Measurements from ENCODE around the gene RPS5.

The RPS5 gene

GRCh38 chr19:58393725-58394033 lies 6.6 kb downstream of the RPS5 start:
- WGBS: 91% methylated on average over 4 of the region's 4 CpGs
- H3K9me3 ChIP-seq (ENCODE audit: insufficient read depth, low read depth, low read length): no peaks in the 10 kb centered on the region
- peaks cover 15% of the 10 kb centered on the region for H3K27me3 ChIP-seq (ENCODE audit: insufficient read depth, low read length)
- peaks cover 60% of the 10 kb centered on the region for H3K36me3 ChIP-seq (ENCODE audit: insufficient read depth, low read length)
- H3K4me3 ChIP-seq (ENCODE audit: low read length): no peak overlapping the region
- no peaks in the 10 kb centered on the region for H3K4me1 ChIP-seq (ENCODE audit: insufficient read depth, low read length)
- no peak overlapping the region for H3K27ac ChIP-seq (ENCODE audit: low read depth, low read length)
- no peak overlapping the region for H3K9ac ChIP-seq (ENCODE audit: low read depth, low read length)

GRCh38 chr19:58394821-58395219 lies 7.8 kb downstream of the RPS5 start:
- H3K9ac ChIP-seq (ENCODE audit: low read depth, low read length): no peak overlapping the region
- peaks cover 51% of the 10 kb centered on the region for H3K36me3 ChIP-seq (ENCODE audit: insufficient read depth, low read length)
- no peaks in the 10 kb centered on the region for H3K4me1 ChIP-seq (ENCODE audit: insufficient read depth, low read length)
- WGBS: 85% methylated on average over 3 of the region's 3 CpGs
- H3K27me3 ChIP-seq (ENCODE audit: insufficient read depth, low read length): peaks cover 15% of the 10 kb centered on the region
- no peak overlapping the region for H3K4me3 ChIP-seq (ENCODE audit: low read length)
- H3K27ac ChIP-seq (ENCODE audit: low read depth, low read length): no peak overlapping the region
- no peaks in the 10 kb centered on the region for H3K9me3 ChIP-seq (ENCODE audit: insufficient read depth, low read depth, low read length)

GRCh38 chr19:58395220-58395978 lies 8.3 kb downstream of the RPS5 start, which contains the start of gene RNF225:
TSS of gene RNF225 (plus strand) at chr19:58395656. CDS start at chr19:58396090, 434 bp downstream.
- no peaks in the 10 kb centered on the region for H3K4me1 ChIP-seq (ENCODE audit: insufficient read depth, low read length)
- H3K36me3 ChIP-seq (ENCODE audit: insufficient read depth, low read length): peaks cover 47% of the 10 kb centered on the region
- H3K9me3 ChIP-seq (ENCODE audit: insufficient read depth, low read depth, low read length): no peaks in the 10 kb centered on the region
- H3K27ac ChIP-seq (ENCODE audit: low read depth, low read length): no peak within 1 kb of the TSS
- H3K27me3 ChIP-seq (ENCODE audit: insufficient read depth, low read length): peaks cover 16% of the 10 kb centered on the region
- 55% methylated on average over 21 of the region's 21 CpGs for WGBS
- H3K4me3 ChIP-seq (ENCODE audit: low read length): peak within 1 kb of the TSS; percentile 47
- peak within 1 kb of the TSS; percentile 51; the same call in 1 of the 2 replicates for H3K9ac ChIP-seq (ENCODE audit: low read depth, low read length)

- Histone ChIP-seq H3K4me1 (ENCODE audit: insufficient read depth, low read length) (no peaks in the 10 kb centered on the region), H3K27me3 (ENCODE audit: insufficient read depth, low read length) (peaks cover 18% of the 10 kb centered on the region), H3K9me3 (ENCODE audit: insufficient read depth, low read depth, low read length) (no peaks in the 10 kb centered on the region), H3K27ac (ENCODE audit: low read depth, low read length) (no peak overlapping the region), H3K9ac (ENCODE audit: low read depth, low read length) (peak overlapping the region; percentile 51; the same call in 1 of the 2 replicates), H3K36me3 (ENCODE audit: insufficient read depth, low read length) (peaks cover 40% of the 10 kb centered on the region), H3K4me3 (ENCODE audit: low read length) (peak overlapping the region; percentile 47)
- 51% methylated on average over 75 of the region's 75 CpGs for WGBS
Observed at GRCh38 chr19:58395979-58396627, 9.0 kb downstream of the RPS5 start.

- no peaks in the 10 kb centered on the region for H3K4me1 ChIP-seq (ENCODE audit: insufficient read depth, low read length)
- peaks cover 18% of the 10 kb centered on the region for H3K27me3 ChIP-seq (ENCODE audit: insufficient read depth, low read length)
- H3K36me3 ChIP-seq (ENCODE audit: insufficient read depth, low read length): peaks cover 32% of the 10 kb centered on the region
- no peaks in the 10 kb centered on the region for H3K9me3 ChIP-seq (ENCODE audit: insufficient read depth, low read depth, low read length)
- H3K9ac ChIP-seq (ENCODE audit: low read depth, low read length): no peak overlapping the region
- H3K4me3 ChIP-seq (ENCODE audit: low read length): peak overlapping the region; percentile 47
- no peak overlapping the region for H3K27ac ChIP-seq (ENCODE audit: low read depth, low read length)
- 84% methylated on average over 58 of the region's 58 CpGs for WGBS
Observed at GRCh38 chr19:58396691-58397532, 9.8 kb downstream of the RPS5 start.

GRCh38 chr19:58397533-58398037 lies 10.5 kb downstream of the RPS5 start:
- Histone ChIP-seq H3K9ac (ENCODE audit: low read depth, low read length) (no peak overlapping the region), H3K27me3 (ENCODE audit: insufficient read depth, low read length) (peaks cover 18% of the 10 kb centered on the region), H3K4me1 (ENCODE audit: insufficient read depth, low read length) (no peaks in the 10 kb centered on the region), H3K9me3 (ENCODE audit: insufficient read depth, low read depth, low read length) (no peaks in the 10 kb centered on the region), H3K4me3 (ENCODE audit: low read length) (no peak overlapping the region), H3K36me3 (ENCODE audit: insufficient read depth, low read length) (peaks cover 25% of the 10 kb centered on the region), H3K27ac (ENCODE audit: low read depth, low read length) (no peak overlapping the region)
- WGBS: 87% methylated on average over 7 of the region's 7 CpGs

GRCh38 chr19:58398087-58398486 lies 11.0 kb downstream of the RPS5 start:
- H3K9ac ChIP-seq (ENCODE audit: low read depth, low read length): no peak overlapping the region
- H3K9me3 ChIP-seq (ENCODE audit: insufficient read depth, low read depth, low read length): no peaks in the 10 kb centered on the region
- H3K27me3 ChIP-seq (ENCODE audit: insufficient read depth, low read length): peaks cover 18% of the 10 kb centered on the region
- no peaks in the 10 kb centered on the region for H3K4me1 ChIP-seq (ENCODE audit: insufficient read depth, low read length)
- H3K36me3 ChIP-seq (ENCODE audit: insufficient read depth, low read length): peaks cover 20% of the 10 kb centered on the region
- 89% methylated on average over 4 of the region's 4 CpGs for WGBS
- no peak overlapping the region for H3K4me3 ChIP-seq (ENCODE audit: low read length)
- H3K27ac ChIP-seq (ENCODE audit: low read depth, low read length): no peak overlapping the region

- H3K36me3 ChIP-seq (ENCODE audit: insufficient read depth, low read length): peaks cover 15% of the 10 kb centered on the region
- no peak overlapping the region for H3K9ac ChIP-seq (ENCODE audit: low read depth, low read length)
- H3K4me1 ChIP-seq (ENCODE audit: insufficient read depth, low read length): no peaks in the 10 kb centered on the region
- peaks cover 18% of the 10 kb centered on the region for H3K27me3 ChIP-seq (ENCODE audit: insufficient read depth, low read length)
- no peak overlapping the region for H3K4me3 ChIP-seq (ENCODE audit: low read length)
- WGBS: 96% methylated on average over 6 of the region's 6 CpGs
- H3K9me3 ChIP-seq (ENCODE audit: insufficient read depth, low read depth, low read length): no peaks in the 10 kb centered on the region
- H3K27ac ChIP-seq (ENCODE audit: low read depth, low read length): no peak overlapping the region
Observed at GRCh38 chr19:58398545-58398944, 11.5 kb downstream of the RPS5 start.

- Histone ChIP-seq H3K27me3 (ENCODE audit: insufficient read depth, low read length) (peaks cover 18% of the 10 kb centered on the region), H3K36me3 (ENCODE audit: insufficient read depth, low read length) (peaks cover 2% of the 10 kb centered on the region), H3K4me1 (ENCODE audit: insufficient read depth, low read length) (no peaks in the 10 kb centered on the region), H3K27ac (ENCODE audit: low read depth, low read length) (no peak overlapping the region), H3K9ac (ENCODE audit: low read depth, low read length) (no peak overlapping the region), H3K9me3 (ENCODE audit: insufficient read depth, low read depth, low read length) (no peaks in the 10 kb centered on the region), H3K4me3 (ENCODE audit: low read length) (no peak overlapping the region)
- WGBS: 88% methylated on average over 3 of the region's 3 CpGs
Observed at GRCh38 chr19:58399903-58400302, 12.8 kb downstream of the RPS5 start.

GRCh38 chr19:58400316-58400915 lies 13.3 kb downstream of the RPS5 start:
- H3K27ac ChIP-seq (ENCODE audit: low read depth, low read length): no peak overlapping the region
- no peak overlapping the region for H3K9ac ChIP-seq (ENCODE audit: low read depth, low read length)
- no peaks in the 10 kb centered on the region for H3K4me1 ChIP-seq (ENCODE audit: insufficient read depth, low read length)

More at GRCh38 chr19:58400316-58400915, 13.3 kb downstream of the RPS5 start:
- no peaks in the 10 kb centered on the region for H3K36me3 ChIP-seq (ENCODE audit: insufficient read depth, low read length)
- peak overlapping the region; percentile 70 for H3K4me3 ChIP-seq (ENCODE audit: low read length)
- WGBS: 79% methylated on average over 18 of the region's 18 CpGs
- H3K9me3 ChIP-seq (ENCODE audit: insufficient read depth, low read depth, low read length): no peaks in the 10 kb centered on the region
- H3K27me3 ChIP-seq (ENCODE audit: insufficient read depth, low read length): peaks cover 18% of the 10 kb centered on the region

All from HUES64 (cell line).